HCT116 (cell line): ENCODE measurements around the gene ZNF223. TPM values are rescaled to one million over a fixed set of nuclear protein-coding genes. Genes with fewer than 3 reads are reported as not detected.

Experiments used
- ATAC-seq: fragments of 200-7000 bp; cut with Tn5 transposase; 2 replicates; pipeline ENCODE4 v1.9.1; 2020; ENCODE audit warnings: mild to moderate bottlenecking, moderate library complexity
- BruUV-seq: library from RNA; stranded (reverse); fragments of 400-500 nt; replicated peaks from 2 replicates; lab custom pipeline; 2021; lab: Mats Ljungman, UMichigan
- CTCF ChIA-PET: fragments of 300-600 bp; sonication (Branson Sonifier 250); formaldehyde crosslinking; loops from one replicate; lab custom pipeline; 2021; ENCODE audit warnings: antibody characterized with exemption; lab: Charles Lee
- POLR2A ChIA-PET: fragments of 300-600, 350-600 bp; sonication (Branson Sonifier 250); formaldehyde crosslinking; loops from one replicate; lab custom pipeline; 2021; ENCODE audit warnings: antibody characterized with exemption; lab: Charles Lee
- RAD21 ChIA-PET, 2 experiments: fragments of 300-600 bp; sonication (Branson Sonifier 250); formaldehyde crosslinking; loops; one replicate each; lab custom pipeline; 2023; ENCODE audit warnings: low total read pairs in 2 of 2; ENCODE audit not compliant: uncharacterized antibody in 2 of 2, unreplicated experiment in 2 of 2, low non-redundant PET in 1 of 2; lab: Charles Lee
- DNase-seq: peaks from one replicate; pipeline ENCODE4 v3.0.0-alpha.2; 2010; ENCODE audit warnings: low read depth, low spot score
- H2AFZ ChIP-seq: fragments of 200-600 bp; shearing (Covaris generic), sonication (generic); 2 replicates; pipeline ENCODE4 v1.6.1; 2017; ENCODE audit warnings: low read depth, mixed run types, mixed read lengths, antibody characterized with exemption, low read length; ENCODE audit not compliant: poor library complexity, severe bottlenecking
- H3K27ac ChIP-seq: 2 replicates; pipeline ENCODE4 v1.5.1; 2012; ENCODE audit warnings: low read depth, low read length
- H3K27me3 ChIP-seq: fragments of 200-600 bp; sonication (generic); 2 replicates; pipeline ENCODE4 v1.6.1; 2016; ENCODE audit warnings: mixed run types, low read length, mixed read lengths; ENCODE audit not compliant: insufficient read depth
- H3K36me3 ChIP-seq, 2 experiments: fragments of 200-500 bp in 1 of 2; fragments of 200-600 bp in 1 of 2; sonication (Bioruptor generic) in 1 of 2; sonication (generic) in 1 of 2; 2 replicates each; pipeline versions ENCODE4 v1.5.1 to v1.6.1; 2014 to 2016; ENCODE audit warnings: low read length in 2 of 2, inconsistent platforms in 1 of 2, mixed read lengths in 1 of 2, mixed run types in 1 of 2; ENCODE audit not compliant: insufficient read depth in 2 of 2, control insufficient read depth in 1 of 2
- H3K4me1 ChIP-seq, 2 experiments: fragments of 200-600 bp in 1 of 2; sonication (generic) in 1 of 2; 2 replicates each; pipeline versions ENCODE4 v1.5.1 to v1.6.1; 2012 to 2017; ENCODE audit warnings: low read length in 2 of 2, inconsistent platforms in 1 of 2, mild to moderate bottlenecking in 1 of 2, mixed read lengths in 1 of 2, mixed run types in 1 of 2, moderate library complexity in 1 of 2; ENCODE audit not compliant: insufficient read depth in 2 of 2, control insufficient read depth in 1 of 2
- H3K4me2 ChIP-seq: fragments of 200-600 bp; sonication (generic); 2 replicates; pipeline ENCODE4 v1.6.1; 2017; ENCODE audit warnings: mixed run types, low read length, mixed read lengths
- H3K4me3 ChIP-seq, 2 experiments: fragments of 200-600 bp in 1 of 2; sonication (generic) in 1 of 2; replicated peaks in 1 of 2; 2 replicates each; pipeline ENCODE4 v1.5.1; 2011 to 2016; ENCODE audit warnings: low read length in 2 of 2, control low read depth in 1 of 2, low read depth in 1 of 2, mild to moderate bottlenecking in 1 of 2, mixed read lengths in 1 of 2, mixed run types in 1 of 2
- H3K79me2 ChIP-seq: fragments of 200-600 bp; sonication (generic); 2 replicates; pipeline ENCODE4 v1.6.1; 2017; ENCODE audit warnings: mild to moderate bottlenecking, mixed run types, low read length, moderate library complexity, mixed read lengths; ENCODE audit not compliant: insufficient read depth
- H3K9ac ChIP-seq: fragments of 200-600 bp; sonication (generic); 2 replicates; pipeline ENCODE4 v1.6.1; 2016; ENCODE audit warnings: low read length, mixed read lengths
- H3K9me2 ChIP-seq: fragments of 200-600 bp; sonication (generic), shearing (Covaris generic); 2 replicates; pipeline ENCODE4 v1.6.1; 2017; ENCODE audit warnings: mixed run types, mild to moderate bottlenecking, moderate library complexity; ENCODE audit not compliant: insufficient read depth
- H3K9me3 ChIP-seq, 2 experiments: fragments of 200-500 bp in 1 of 2; fragments of 200-600 bp in 1 of 2; sonication (Bioruptor generic) in 1 of 2; sonication (generic) in 1 of 2; 2 replicates each; pipeline ENCODE4 v1.6.1; 2014 to 2017; ENCODE audit warnings: low read length in 2 of 2, mixed read lengths in 2 of 2, inconsistent platforms in 1 of 2, low read depth in 1 of 2, mild to moderate bottlenecking in 1 of 2, mixed run types in 1 of 2, moderate library complexity in 1 of 2; ENCODE audit not compliant: control insufficient read depth in 1 of 2, insufficient read depth in 1 of 2
- H4K20me1 ChIP-seq: fragments of 200-600 bp; sonication (generic), shearing (Covaris generic); 2 replicates; pipeline ENCODE4 v1.6.1; 2017; ENCODE audit warnings: mixed run types, mild to moderate bottlenecking, moderate library complexity; ENCODE audit not compliant: insufficient read depth
- CBX3 ChIP-seq: IDR thresholded peaks from 2 replicates; pipeline ENCODE4 v1.6.1; 2012; ENCODE audit warnings: low read depth
- EGR1 ChIP-seq: IDR thresholded peaks from 2 replicates; pipeline ENCODE4 v1.6.1; 2012; ENCODE audit warnings: low read depth
- ELF1 ChIP-seq: IDR thresholded peaks from 2 replicates; pipeline ENCODE4 v1.6.1; 2012; ENCODE audit warnings: low read depth, borderline replicate concordance
- EZH2 ChIP-seq: fragments of 200-600 bp; sonication (generic); IDR thresholded peaks from 2 replicates; pipeline ENCODE4 v1.6.1; 2017; ENCODE audit warnings: antibody characterized with exemption, mixed run types
- JUND ChIP-seq: IDR thresholded peaks from 2 replicates; pipeline ENCODE4 v1.6.1; 2012
- POLR2AphosphoS5 ChIP-seq: IDR thresholded peaks from 2 replicates; pipeline ENCODE4 v1.6.1; 2011; ENCODE audit warnings: mild to moderate bottlenecking, low read depth, low read length, moderate library complexity
- SRF ChIP-seq: IDR thresholded peaks from 2 replicates; pipeline ENCODE4 v1.6.1; 2012; ENCODE audit warnings: low read depth
- TCF7L2 ChIP-seq: IDR thresholded peaks from 2 replicates; pipeline ENCODE4 v1.7.0; 2011; ENCODE audit warnings: borderline replicate concordance, inconsistent platforms; ENCODE audit not compliant: insufficient read depth, insufficient read length; ENCODE audit errors: extremely low read depth
- ZNF274 ChIP-seq: fragments of 200-500 bp; sonication (Bioruptor generic); IDR thresholded peaks from 2 replicates; pipeline ENCODE4 v1.6.1; 2014; ENCODE audit warnings: mild to moderate bottlenecking, low read depth, low read length, inconsistent platforms
- intact Hi-C: fragments of 100-400 bp; cut with micrococcal nuclease; formaldehyde crosslinking; loops from 2 replicates; pipeline ENCODE4 v1.10.0; 2022
- total RNA-seq: library from RNA; stranded (reverse); gene quantifications from one replicate; pipeline ENCODE4 v1.2.1, GENCODE V29; 2021; ENCODE audit not compliant: unreplicated experiment
- TF ChIP-seq, protein P1 (sequence below): IDR thresholded peaks from 2 replicates; pipeline ENCODE4 v1.6.1; 2012; ENCODE audit warnings: low read depth
- TF ChIP-seq, protein P2 (sequence below): IDR thresholded peaks from 2 replicates; pipeline ENCODE4 v1.6.1; 2012
- TF ChIP-seq, protein P3 (sequence below), 3 experiments: fragments of 200-600 bp in 1 of 3; sonication (generic) in 1 of 3; IDR thresholded peaks in 2 of 3; conservative IDR thresholded peaks in 1 of 3; 2 replicates each; pipeline ENCODE4 v1.5.1; 2012 to 2017; ENCODE audit warnings: low read depth in 2 of 3, low read length in 2 of 3, antibody characterized with exemption in 1 of 3, borderline replicate concordance in 1 of 3, control low read depth in 1 of 3, mild to moderate bottlenecking in 1 of 3, mixed read lengths in 1 of 3, mixed run types in 1 of 3, moderate library complexity in 1 of 3; ENCODE audit not compliant: insufficient read depth in 1 of 3

Gene ZNF223
- total RNA-seq, 1 experiment from 2014 or later, result 0.27 TPM

DNA sequence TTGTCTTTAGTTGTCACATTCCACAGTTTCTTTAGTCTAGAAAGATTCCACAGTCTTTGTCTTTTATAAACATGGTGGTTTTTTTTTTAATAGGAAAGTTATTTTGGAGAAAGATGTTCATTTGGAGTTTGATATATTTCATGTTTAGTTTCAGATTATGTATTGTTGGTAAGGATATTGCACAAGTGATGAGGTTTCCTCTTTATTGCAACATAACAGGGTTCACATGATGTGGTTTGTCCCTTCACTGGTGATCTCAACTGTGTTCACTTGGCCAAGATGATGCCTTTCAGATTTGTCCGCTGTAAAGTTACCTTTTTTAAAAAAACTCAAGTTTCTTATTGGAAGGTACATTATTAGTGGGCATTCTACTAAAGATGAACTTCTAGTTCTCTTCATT is 45.9 kb upstream of the ZNF223 start:
- H2AFZ ChIP-seq, result no peak overlapping the region
- no peaks in the 10 kb centered on the region for H3K27me3 ChIP-seq
- H3K36me3 ChIP-seq, result peaks cover 14 to 24% of the 10 kb centered on the region in 2 experiments
- no peak overlapping the region for H3K27ac ChIP-seq
- no peak overlapping the region for H3K4me2 ChIP-seq
- peaks cover 7 to 10% of the 10 kb centered on the region in 2 experiments; a peak in 3 of 4 replicates for H3K9me3 ChIP-seq
- ChIA-PET CTCF (no interaction called here), POLR2A (no interaction called here), RAD21 (no interaction called here)
- H3K9me2 ChIP-seq, result no peaks in the 10 kb centered on the region
- H3K4me3 ChIP-seq, result no peak overlapping the region
- no peaks in the 10 kb centered on the region; the same call in 1 of the 2 replicates for H3K79me2 ChIP-seq
- H3K4me1 ChIP-seq, result peaks cover 0 to 13% of the 10 kb centered on the region in 2 experiments; a peak in 2 of 4 replicates
- no peak overlapping the region for H3K9ac ChIP-seq
- DNase-seq (no peak), ATAC-seq (no peak)
- no TSS peak for BruUV-seq
- TF ChIP-seq CBX3 (no peak), JUND (no peak), SRF (no peak)
- intact Hi-C loops, result no loop called here
- no peaks in the 10 kb centered on the region for H4K20me1 ChIP-seq

DNA sequence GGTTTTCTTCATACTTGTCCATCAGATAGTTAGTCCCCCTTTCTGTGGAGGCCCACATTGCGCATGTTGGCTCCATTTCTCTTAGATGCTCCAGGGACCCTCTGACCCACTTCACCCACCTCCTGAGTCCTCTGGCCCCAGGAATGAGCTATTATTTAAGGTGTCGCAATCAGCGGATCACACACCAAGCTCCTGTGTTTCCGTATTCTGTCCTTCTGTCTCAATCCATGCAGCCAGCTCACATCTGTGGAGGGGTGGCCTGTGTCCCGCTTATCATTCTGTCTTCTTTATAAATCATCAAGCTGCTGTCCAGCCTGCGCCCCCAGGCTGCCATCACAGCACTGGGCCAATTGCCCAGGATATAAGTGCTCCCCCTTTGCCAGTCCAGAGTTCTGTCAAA is 44.4 kb upstream of the ZNF223 start:
- no peaks in the 10 kb centered on the region; the same call in 1 of the 2 replicates for H3K79me2 ChIP-seq
- no peak for DNase-seq
- peaks cover 0 to 9% of the 10 kb centered on the region in 2 experiments; a peak in 2 of 4 replicates for H3K4me1 ChIP-seq
- H3K9me2 ChIP-seq, result no peaks in the 10 kb centered on the region
- no peak overlapping the region for H3K4me2 ChIP-seq
- H3K9ac ChIP-seq, result no peak overlapping the region
- H3K9me3 ChIP-seq, result peaks cover 13% of the 10 kb centered on the region in 2 experiments; a peak in 3 of 4 replicates
- ATAC-seq, result no peak
- intact Hi-C loops, result no loop called here
- no peak overlapping the region for H2AFZ ChIP-seq
- CTCF ChIA-PET, result no interaction called here
- H4K20me1 ChIP-seq, result no peaks in the 10 kb centered on the region
- POLR2A ChIA-PET, result no interaction called here
- no peak overlapping the region for H3K4me3 ChIP-seq
- RAD21 ChIA-PET, result no interaction called here
- BruUV-seq, result no TSS peak
- H3K27ac ChIP-seq, result no peak overlapping the region
- no peaks in the 10 kb centered on the region for H3K27me3 ChIP-seq
- H3K36me3 ChIP-seq, result peaks cover 14 to 32% of the 10 kb centered on the region in 2 experiments
- TF ChIP-seq EGR1, result no peak
- no peak for TF ChIP-seq CBX3
- TF ChIP-seq POLR2AphosphoS5, result no peak
- TF ChIP-seq ZNF274, result no peak
- TF ChIP-seq EZH2, result no peak
- TF ChIP-seq, protein P1, sequence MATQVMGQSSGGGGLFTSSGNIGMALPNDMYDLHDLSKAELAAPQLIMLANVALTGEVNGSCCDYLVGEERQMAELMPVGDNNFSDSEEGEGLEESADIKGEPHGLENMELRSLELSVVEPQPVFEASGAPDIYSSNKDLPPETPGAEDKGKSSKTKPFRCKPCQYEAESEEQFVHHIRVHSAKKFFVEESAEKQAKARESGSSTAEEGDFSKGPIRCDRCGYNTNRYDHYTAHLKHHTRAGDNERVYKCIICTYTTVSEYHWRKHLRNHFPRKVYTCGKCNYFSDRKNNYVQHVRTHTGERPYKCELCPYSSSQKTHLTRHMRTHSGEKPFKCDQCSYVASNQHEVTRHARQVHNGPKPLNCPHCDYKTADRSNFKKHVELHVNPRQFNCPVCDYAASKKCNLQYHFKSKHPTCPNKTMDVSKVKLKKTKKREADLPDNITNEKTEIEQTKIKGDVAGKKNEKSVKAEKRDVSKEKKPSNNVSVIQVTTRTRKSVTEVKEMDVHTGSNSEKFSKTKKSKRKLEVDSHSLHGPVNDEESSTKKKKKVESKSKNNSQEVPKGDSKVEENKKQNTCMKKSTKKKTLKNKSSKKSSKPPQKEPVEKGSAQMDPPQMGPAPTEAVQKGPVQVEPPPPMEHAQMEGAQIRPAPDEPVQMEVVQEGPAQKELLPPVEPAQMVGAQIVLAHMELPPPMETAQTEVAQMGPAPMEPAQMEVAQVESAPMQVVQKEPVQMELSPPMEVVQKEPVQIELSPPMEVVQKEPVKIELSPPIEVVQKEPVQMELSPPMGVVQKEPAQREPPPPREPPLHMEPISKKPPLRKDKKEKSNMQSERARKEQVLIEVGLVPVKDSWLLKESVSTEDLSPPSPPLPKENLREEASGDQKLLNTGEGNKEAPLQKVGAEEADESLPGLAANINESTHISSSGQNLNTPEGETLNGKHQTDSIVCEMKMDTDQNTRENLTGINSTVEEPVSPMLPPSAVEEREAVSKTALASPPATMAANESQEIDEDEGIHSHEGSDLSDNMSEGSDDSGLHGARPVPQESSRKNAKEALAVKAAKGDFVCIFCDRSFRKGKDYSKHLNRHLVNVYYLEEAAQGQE, result no peak
- no peak for TF ChIP-seq SRF
- TF ChIP-seq, protein P2, sequence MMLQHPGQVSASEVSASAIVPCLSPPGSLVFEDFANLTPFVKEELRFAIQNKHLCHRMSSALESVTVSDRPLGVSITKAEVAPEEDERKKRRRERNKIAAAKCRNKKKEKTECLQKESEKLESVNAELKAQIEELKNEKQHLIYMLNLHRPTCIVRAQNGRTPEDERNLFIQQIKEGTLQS, result no peak
- TF ChIP-seq, protein P3, sequence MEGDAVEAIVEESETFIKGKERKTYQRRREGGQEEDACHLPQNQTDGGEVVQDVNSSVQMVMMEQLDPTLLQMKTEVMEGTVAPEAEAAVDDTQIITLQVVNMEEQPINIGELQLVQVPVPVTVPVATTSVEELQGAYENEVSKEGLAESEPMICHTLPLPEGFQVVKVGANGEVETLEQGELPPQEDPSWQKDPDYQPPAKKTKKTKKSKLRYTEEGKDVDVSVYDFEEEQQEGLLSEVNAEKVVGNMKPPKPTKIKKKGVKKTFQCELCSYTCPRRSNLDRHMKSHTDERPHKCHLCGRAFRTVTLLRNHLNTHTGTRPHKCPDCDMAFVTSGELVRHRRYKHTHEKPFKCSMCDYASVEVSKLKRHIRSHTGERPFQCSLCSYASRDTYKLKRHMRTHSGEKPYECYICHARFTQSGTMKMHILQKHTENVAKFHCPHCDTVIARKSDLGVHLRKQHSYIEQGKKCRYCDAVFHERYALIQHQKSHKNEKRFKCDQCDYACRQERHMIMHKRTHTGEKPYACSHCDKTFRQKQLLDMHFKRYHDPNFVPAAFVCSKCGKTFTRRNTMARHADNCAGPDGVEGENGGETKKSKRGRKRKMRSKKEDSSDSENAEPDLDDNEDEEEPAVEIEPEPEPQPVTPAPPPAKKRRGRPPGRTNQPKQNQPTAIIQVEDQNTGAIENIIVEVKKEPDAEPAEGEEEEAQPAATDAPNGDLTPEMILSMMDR (IDR thresholded peaks at IDR 0.05 in 2 of 3, conservative IDR thresholded peaks at IDR 0.05 in 1 of 3; ENCODE audit: borderline replicate concordance in 1 of 3, insufficient read depth in 1 of 3, low read depth in 2 of 3, low read length in 2 of 3), result no peak
- no peak for TF ChIP-seq ELF1
- TF ChIP-seq TCF7L2, result no peak
